Stimulated activated CD8-positive, alpha-beta memory T cell treated with anti-CD3 and anti-CD28 coated beads, Interleukin-15, amount 100 ng/mL, for 4 hours (primary cell): ENCODE data around the gene PLEKHA8.

Experiments used
- DNase-seq, 2 donors: peaks; one replicate each; pipeline ENCODE4 v3.0.0-alpha.2; 2020; ENCODE audit warnings: low read depth in 2 of 2

The PLEKHA8 gene

GRCh38 chr7:30022991-30023390, 5.2 kb upstream of the PLEKHA8 start:
- no peak for DNase-seq

- DNase-seq: no peak
Observed at GRCh38 chr7:30023524-30023923, 4.7 kb upstream of the PLEKHA8 start.

GRCh38 chr7:30026229-30027064, 1.8 kb upstream of the PLEKHA8 start, which contains the start of gene FKBP14:
TSS of gene FKBP14 (minus strand) at chr7:30026702. CDS start at chr7:30026508, 194 bp downstream.
- DNase-seq: peak; percentile 79 to 87

GRCh38 chr7:30027065-30027456, 1.2 kb upstream of the PLEKHA8 start:
- DNase-seq: no peak

- DNase-seq: no peak
Observed at GRCh38 chr7:30027740-30028215, 434 bp upstream of the PLEKHA8 start.

GRCh38 chr7:30028749-30029635, 780 bp downstream of the PLEKHA8 start:
- no peak for DNase-seq

GRCh38 chr7:30029696-30030095, 1.5 kb downstream of the PLEKHA8 start:
- no peak for DNase-seq

GRCh38 chr7:30032310-30033125, 4.3 kb downstream of the PLEKHA8 start:
- DNase-seq: no peak

- DNase-seq: no peak
Observed at GRCh38 chr7:30034501-30034900, 6.3 kb downstream of the PLEKHA8 start.

- no peak for DNase-seq
Observed at GRCh38 chr7:30036220-30036619, 8.0 kb downstream of the PLEKHA8 start.

GRCh38 chr7:30038196-30038980, 10.2 kb downstream of the PLEKHA8 start:
- DNase-seq: no peak

- no peak for DNase-seq
Observed at GRCh38 chr7:30040938-30041337, 12.7 kb downstream of the PLEKHA8 start.

GRCh38 chr7:30041526-30042269, 13.5 kb downstream of the PLEKHA8 start:
- no peak for DNase-seq

GRCh38 chr7:30046127-30046770, 18.0 kb downstream of the PLEKHA8 start:
- DNase-seq: no peak

GRCh38 chr7:30047124-30047523, 18.9 kb downstream of the PLEKHA8 start:
- DNase-seq: no peak

- DNase-seq: no peak
Observed at GRCh38 chr7:30048582-30048981, 20.4 kb downstream of the PLEKHA8 start.

- DNase-seq: no peak
Observed at GRCh38 chr7:30049173-30049572, 21.0 kb downstream of the PLEKHA8 start.

- no peak for DNase-seq
Observed at GRCh38 chr7:30053068-30053467, 24.9 kb downstream of the PLEKHA8 start.

GRCh38 chr7:30057741-30058140, 29.5 kb downstream of the PLEKHA8 start:
- DNase-seq: no peak

- peak in 1 of 2 donors; percentile 3 for DNase-seq
Observed at GRCh38 chr7:30061786-30062185, 33.6 kb downstream of the PLEKHA8 start.
